SU-DHL-6 (cell line): ENCODE results near the gene ZDHHC18.

ENCODE experiments used
- EZH2phosphoT487 ChIP-seq: fragments of 200-600 bp; sonication (generic), shearing (Covaris generic); conservative IDR thresholded peaks from 2 replicates; pipeline ENCODE4 v1.6.1; 2018; ENCODE audit warnings: mild to moderate bottlenecking, antibody characterized with exemption, low read length, moderate library complexity, mixed read lengths
- TF ChIP-seq, protein P1 (sequence below): fragments of 200-600 bp; sonication (generic); IDR thresholded peaks from one replicate; pipeline ENCODE4 v1.5.1; 2017; ENCODE audit warnings: antibody characterized with exemption, mild to moderate bottlenecking, low read length, moderate library complexity; ENCODE audit not compliant: insufficient read depth, poor library complexity, severe bottlenecking

DNA sequence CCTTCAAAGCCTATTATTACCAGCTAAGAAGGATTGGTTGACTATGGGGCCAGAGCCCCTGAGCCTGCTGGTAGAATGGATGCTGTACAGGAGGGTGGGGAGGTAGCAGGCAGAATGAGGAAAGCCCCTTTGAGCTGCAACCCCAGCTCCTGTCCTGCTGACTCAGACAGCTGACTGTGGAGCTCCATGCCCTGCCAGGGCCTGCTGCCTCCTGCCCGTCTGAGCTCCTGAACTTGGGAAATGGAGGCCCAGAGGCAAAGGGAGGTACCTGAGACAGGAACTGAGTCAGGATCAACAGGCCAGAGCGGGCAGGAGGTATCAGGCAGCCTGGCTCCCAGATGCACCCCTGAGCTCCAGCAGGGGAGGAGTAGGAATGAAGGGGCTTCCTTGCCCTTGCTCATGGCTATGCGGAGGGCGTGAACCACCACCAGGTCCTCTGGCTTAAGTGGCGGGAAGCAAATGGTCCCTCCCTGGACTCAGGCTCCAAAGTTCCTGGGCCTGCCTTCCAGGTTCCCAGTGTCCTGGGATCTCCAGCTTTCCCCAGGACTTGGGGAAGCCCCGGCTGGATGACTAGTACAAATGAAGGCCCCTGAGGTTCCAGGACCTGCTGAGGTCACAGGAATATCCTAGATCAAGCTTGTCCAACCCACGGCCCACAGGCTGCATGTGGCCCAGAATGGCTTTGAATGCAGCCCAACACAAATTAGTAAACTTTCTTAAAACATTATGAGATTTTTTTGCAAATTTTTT, 32.6 kb downstream of the ZDHHC18 start:
- TF ChIP-seq, protein P1, sequence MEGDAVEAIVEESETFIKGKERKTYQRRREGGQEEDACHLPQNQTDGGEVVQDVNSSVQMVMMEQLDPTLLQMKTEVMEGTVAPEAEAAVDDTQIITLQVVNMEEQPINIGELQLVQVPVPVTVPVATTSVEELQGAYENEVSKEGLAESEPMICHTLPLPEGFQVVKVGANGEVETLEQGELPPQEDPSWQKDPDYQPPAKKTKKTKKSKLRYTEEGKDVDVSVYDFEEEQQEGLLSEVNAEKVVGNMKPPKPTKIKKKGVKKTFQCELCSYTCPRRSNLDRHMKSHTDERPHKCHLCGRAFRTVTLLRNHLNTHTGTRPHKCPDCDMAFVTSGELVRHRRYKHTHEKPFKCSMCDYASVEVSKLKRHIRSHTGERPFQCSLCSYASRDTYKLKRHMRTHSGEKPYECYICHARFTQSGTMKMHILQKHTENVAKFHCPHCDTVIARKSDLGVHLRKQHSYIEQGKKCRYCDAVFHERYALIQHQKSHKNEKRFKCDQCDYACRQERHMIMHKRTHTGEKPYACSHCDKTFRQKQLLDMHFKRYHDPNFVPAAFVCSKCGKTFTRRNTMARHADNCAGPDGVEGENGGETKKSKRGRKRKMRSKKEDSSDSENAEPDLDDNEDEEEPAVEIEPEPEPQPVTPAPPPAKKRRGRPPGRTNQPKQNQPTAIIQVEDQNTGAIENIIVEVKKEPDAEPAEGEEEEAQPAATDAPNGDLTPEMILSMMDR = no peak
- TF ChIP-seq EZH2phosphoT487 = no peak
